ENCODE data around the gene HOXC13. TPM values are rescaled to one million over a fixed set of nuclear protein-coding genes. Genes with fewer than 3 reads are reported as not detected.

Gene HOXC13
- total and polyA plus RNA-seq, 2 of the 13 experiments (the other 11 are each of a cell fraction or from before 2014, with no cell fraction given): 0.07 TPM; not detected in 1

DNA sequence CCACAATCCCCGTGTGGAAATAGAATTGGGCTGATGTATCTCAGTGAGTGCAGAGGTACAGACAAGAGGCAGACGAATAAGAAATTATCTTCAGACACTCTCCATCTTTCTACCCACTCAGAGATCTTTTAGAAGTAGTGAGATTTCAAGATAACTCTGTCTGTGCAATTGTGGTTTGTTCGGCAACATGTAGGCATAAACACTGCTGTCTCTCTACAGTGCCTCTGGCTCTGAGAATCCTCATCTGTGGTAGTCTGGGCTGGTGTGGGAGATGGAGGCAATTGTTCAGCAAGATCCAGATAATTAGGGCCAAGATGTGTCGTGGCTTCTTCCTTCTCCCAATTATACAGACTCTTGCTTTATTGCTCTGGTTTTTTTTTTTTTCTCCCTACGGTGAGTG is 3.1 kb downstream of the HOXC13 start (continued):
- TF ChIP-seq ESRRA (CRISPR knock-in tag; IDR thresholded peaks at IDR 0.05; ENCODE audit: low read depth): no peak
- no peak for TF ChIP-seq PHF5A (CRISPR knock-in tag; IDR thresholded peaks at IDR 0.05; ENCODE audit: low read depth, unreplicated experiment)
- TF ChIP-seq MLLT10 (CRISPR knock-in tag; IDR thresholded peaks at IDR 0.05): no peak
- no peak for TF ChIP-seq SATB2 (CRISPR knock-in tag; IDR thresholded peaks at IDR 0.05)

DNA sequence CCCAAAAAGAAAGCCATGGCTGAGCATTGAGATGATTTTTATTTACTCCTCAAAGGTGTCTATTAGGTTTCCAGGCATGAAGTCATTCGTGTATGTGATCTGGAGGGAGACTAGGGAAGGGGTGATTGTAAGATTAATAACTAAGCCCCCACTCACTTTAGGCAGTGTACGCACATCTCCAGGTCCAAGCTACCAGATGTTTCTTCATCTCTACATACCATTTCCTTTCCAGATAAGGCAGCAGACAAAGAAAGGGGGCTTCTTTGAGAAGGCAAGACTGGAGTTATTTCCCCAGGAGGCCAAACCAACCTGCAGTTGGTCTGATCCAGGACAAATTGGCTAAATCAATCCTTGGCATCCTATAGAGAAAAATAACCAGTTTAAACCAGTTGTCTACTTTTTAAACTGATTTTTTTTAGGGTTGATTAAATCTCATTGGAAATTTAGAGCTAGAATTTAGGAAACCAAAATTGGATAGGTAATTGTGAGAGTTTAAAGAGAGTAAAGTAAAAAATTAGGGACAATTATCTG is 3.9 kb downstream of the HOXC13 start:
- ChIA-PET POLR2A (no interaction called here), CTCF (ENCODE audit: low intra/inter-chr PET ratio, low total read pairs) (no interaction called here)
- Histone ChIP-seq H3K4me2 (ENCODE audit: low read depth, low read length) (no peak overlapping the region), H2AFZ (ENCODE audit: low read length) (no peak overlapping the region), H3K36me3 (replicated peaks in 1 of 2; ENCODE audit: control insufficient read depth in 1 of 2, insufficient read depth in 2 of 2, low read length in 2 of 2) (no peaks in the 10 kb centered on the region), H3K27ac (ENCODE audit: extremely low read length, insufficient read depth, low read length) (no peak overlapping the region), H3K9ac (ENCODE audit: insufficient read depth, low read depth, low read length) (no peak overlapping the region), H4K20me1 (ENCODE audit: insufficient read depth, low read length) (no peaks in the 10 kb centered on the region), H3K4me3 (replicated peaks in 1 of 3; ENCODE audit: insufficient read depth in 1 of 3, low read depth in 2 of 3, low read length in 3 of 3) (no peak overlapping the region), H3K27me3 (ENCODE audit: control insufficient read depth in 1 of 2, insufficient read depth in 2 of 2, low read length in 2 of 2) (peaks cover 11 to 85% of the 10 kb centered on the region in 2 experiments), H3K79me2 (ENCODE audit: insufficient read depth, low read length) (no peaks in the 10 kb centered on the region), H3K9me3 (ENCODE audit: low read length) (no peaks in the 10 kb centered on the region), H3K4me1 (ENCODE audit: insufficient read depth, low read length) (no peaks in the 10 kb centered on the region)
- FAIRE-seq (no peak), DNase-seq (ENCODE audit: low spot score) (no peak), ATAC-seq (no peak)
- intact Hi-C loops (cut with micrococcal nuclease; ENCODE audit: unreplicated experiment) (no loop called here), in situ Hi-C loops (cut with HindIII; ENCODE audit: extremely low pct_ligation_motif_present, low pct_unique_long_range_greater_than_20kb) (loop anchor here (25.0 kb wide), 1 partner anchor 155 kb away; no protein-coding TSS in a partner anchor)
- TF ChIP-seq ZNF572 (CRISPR knock-in tag; IDR thresholded peaks at IDR 0.05): no peak
- no peak for TF ChIP-seq EHMT2 (IDR thresholded peaks at IDR 0.05; ENCODE audit: borderline replicate concordance, low read depth, low read length)
- TF ChIP-seq SOX5 (CRISPR knock-in tag; IDR thresholded peaks at IDR 0.05; ENCODE audit: borderline replicate concordance): no peak
- no peak for TF ChIP-seq ARNTL (CRISPR knock-in tag; IDR thresholded peaks at IDR 0.05)
- TF ChIP-seq, protein P1, sequence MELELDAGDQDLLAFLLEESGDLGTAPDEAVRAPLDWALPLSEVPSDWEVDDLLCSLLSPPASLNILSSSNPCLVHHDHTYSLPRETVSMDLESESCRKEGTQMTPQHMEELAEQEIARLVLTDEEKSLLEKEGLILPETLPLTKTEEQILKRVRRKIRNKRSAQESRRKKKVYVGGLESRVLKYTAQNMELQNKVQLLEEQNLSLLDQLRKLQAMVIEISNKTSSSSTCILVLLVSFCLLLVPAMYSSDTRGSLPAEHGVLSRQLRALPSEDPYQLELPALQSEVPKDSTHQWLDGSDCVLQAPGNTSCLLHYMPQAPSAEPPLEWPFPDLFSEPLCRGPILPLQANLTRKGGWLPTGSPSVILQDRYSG (CRISPR knock-in tag; IDR thresholded peaks at IDR 0.05): no peak
- no peak for TF ChIP-seq ZNF891 (CRISPR knock-in tag; IDR thresholded peaks at IDR 0.05)
- no peak for TF ChIP-seq ZNF180 (CRISPR knock-in tag; IDR thresholded peaks at IDR 0.05; ENCODE audit: borderline replicate concordance, low read depth)
- TF ChIP-seq CEBPB (IDR thresholded peaks at IDR 0.05; ENCODE audit: borderline replicate concordance, low read depth, low read length): no peak
- no peak for TF ChIP-seq PAWR (CRISPR knock-in tag; IDR thresholded peaks at IDR 0.05; ENCODE audit: borderline replicate concordance)
- no peak for TF ChIP-seq ZNF335 (CRISPR knock-in tag; IDR thresholded peaks at IDR 0.05)
- no peak for TF ChIP-seq ZNF839 (CRISPR knock-in tag; IDR thresholded peaks at IDR 0.05; ENCODE audit: borderline replicate concordance)
- no peak for TF ChIP-seq POLR2A (IDR thresholded peaks at IDR 0.05; ENCODE audit: insufficient read depth in 1 of 2, low read depth in 2 of 2, low read length in 2 of 2)
- TF ChIP-seq, protein P2, sequence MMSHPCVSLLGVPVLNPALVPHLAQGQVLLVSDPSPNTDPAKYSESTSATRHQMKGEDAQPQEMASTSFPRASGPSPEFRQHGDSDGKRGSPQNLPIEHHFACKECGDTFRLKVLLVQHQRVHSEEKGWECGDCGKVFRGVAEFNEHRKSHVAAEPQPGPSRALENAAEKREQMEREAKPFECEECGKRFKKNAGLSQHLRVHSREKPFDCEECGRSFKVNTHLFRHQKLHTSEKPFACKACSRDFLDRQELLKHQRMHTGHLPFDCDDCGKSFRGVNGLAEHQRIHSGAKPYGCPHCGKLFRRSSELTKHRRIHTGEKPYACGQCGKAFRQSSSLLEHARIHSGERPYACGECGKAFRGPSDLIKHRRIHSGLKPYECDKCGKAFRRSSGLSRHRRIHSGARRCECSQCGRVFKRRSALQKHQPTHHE (CRISPR knock-in tag; IDR thresholded peaks at IDR 0.05; ENCODE audit: borderline replicate concordance): no peak
- no peak for TF ChIP-seq TBX2 (CRISPR knock-in tag; IDR thresholded peaks at IDR 0.05; ENCODE audit: borderline replicate concordance)
- TF ChIP-seq ZNF598 (CRISPR knock-in tag; IDR thresholded peaks at IDR 0.05; ENCODE audit: borderline replicate concordance): no peak
- no peak for TF ChIP-seq FOSL2 (CRISPR knock-in tag; IDR thresholded peaks at IDR 0.05)
- TF ChIP-seq TMF1 (CRISPR knock-in tag; IDR thresholded peaks at IDR 0.05; ENCODE audit: low read depth): no peak
- TF ChIP-seq, protein P3, sequence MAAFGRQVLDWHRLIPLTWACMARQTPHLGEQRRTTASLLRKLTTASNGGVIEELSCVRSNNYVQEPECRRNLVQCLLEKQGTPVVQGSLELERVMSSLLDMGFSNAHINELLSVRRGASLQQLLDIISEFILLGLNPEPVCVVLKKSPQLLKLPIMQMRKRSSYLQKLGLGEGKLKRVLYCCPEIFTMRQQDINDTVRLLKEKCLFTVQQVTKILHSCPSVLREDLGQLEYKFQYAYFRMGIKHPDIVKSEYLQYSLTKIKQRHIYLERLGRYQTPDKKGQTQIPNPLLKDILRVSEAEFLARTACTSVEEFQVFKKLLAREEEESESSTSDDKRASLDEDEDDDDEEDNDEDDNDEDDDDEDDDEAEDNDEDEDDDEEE (CRISPR knock-in tag; IDR thresholded peaks at IDR 0.05): no peak
- WGBS (ENCODE audit: low lambda C conversion rate): 8% methylated on average over 2 of the region's 2 CpGs
- BruUV-seq (replicated peaks): no TSS peak

Data from HepG2 (cell line).